SKM-1 (cell line): ENCODE results near the gene THRB.

ENCODE experiments used
- DNase-seq: peaks from one replicate; lab custom pipeline; 2025; ENCODE audit not compliant: unreplicated experiment; lab: John Stamatoyannopoulos, UW

Gene THRB

DNA sequence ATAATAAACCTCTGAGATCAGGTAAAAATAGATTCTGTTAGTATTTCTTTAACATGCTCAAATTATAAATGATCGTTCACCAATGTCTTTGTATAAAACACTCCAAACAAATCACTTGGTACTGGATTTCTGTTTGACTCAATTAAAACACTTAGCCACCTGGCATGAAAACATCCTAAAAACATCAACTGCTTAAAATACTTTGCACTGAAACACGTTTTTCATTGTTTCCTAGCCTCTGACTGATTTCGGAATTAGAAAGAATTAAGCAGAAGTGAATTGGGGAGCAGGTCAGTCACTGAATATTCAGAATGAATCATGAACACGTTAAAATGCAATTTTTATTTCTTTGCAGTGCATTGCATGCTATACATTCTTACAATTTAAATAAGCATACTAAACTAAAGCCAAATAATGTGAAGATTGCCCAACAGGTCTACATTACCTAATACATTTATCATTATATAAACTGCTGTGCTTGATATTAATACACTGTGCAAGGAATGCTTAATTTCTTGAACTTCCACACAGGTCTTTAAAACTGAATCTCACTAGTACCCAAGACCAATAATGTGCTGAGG, 1.6 kb downstream of the THRB start:
- DNase-seq, result no peak

DNA sequence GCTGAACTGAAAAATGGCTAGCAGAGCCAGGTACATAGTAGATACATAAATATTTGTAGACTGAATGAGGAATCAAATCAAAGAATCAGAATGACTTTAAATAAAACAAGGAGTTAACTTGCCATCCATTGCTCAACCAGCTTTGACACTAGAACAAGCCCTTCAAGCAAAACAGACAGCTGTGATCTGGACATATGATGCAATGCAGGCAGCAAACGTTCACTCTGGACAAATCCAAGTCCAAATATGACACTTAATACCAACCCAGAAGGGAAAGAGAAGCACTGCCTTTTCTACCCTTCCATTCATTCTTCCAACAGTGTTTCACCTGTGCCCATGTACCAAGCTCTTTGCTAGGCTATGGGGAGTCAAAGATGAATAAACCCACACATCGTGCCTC, 4.5 kb downstream of the THRB start:
- no peak for DNase-seq

GRCh38 chr3:24487325-24488262, 7.1 kb downstream of the THRB start:
- no peak for DNase-seq

DNA sequence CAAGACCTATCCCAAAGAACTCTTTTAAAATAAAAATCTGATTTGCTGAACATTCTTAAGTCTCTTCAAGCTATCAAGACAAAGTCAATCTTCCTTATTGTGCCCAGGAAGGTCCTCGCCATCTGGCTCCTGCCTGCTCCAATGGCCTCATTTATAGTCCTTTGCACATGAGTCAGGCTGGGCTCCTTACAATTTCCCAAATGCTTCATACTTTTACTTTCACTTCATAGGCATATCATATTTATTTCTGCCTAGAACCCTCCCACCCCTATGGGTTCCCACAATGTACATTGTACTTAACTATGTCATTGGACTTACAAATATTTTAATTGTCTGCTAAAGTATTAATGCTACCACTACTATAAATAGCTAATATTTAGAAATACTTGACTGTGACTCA, 9.1 kb downstream of the THRB start:
- no peak for DNase-seq

DNA sequence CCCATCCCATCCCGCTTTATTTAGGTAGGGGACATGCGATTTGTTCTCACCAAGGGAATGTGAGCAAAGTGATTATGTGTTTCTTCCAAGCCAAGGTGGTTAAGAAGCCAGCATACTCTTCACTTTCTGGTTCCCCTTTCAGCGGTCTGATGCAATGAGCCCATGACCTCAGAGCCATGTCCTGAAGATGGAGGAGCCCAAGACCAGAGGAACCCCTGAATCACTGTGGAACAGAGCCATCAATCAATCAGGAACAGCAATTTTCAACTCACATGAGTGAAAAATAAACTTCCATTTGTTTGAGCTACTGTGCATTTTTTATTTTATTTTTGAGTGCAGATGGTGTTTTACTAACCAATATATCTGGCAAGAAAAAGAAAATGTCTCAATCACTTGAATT, 10.8 kb downstream of the THRB start:
- DNase-seq, result no peak

- no peak for DNase-seq
Observed at GRCh38 chr3:24482096-24482705, 12.4 kb downstream of the THRB start.

DNA sequence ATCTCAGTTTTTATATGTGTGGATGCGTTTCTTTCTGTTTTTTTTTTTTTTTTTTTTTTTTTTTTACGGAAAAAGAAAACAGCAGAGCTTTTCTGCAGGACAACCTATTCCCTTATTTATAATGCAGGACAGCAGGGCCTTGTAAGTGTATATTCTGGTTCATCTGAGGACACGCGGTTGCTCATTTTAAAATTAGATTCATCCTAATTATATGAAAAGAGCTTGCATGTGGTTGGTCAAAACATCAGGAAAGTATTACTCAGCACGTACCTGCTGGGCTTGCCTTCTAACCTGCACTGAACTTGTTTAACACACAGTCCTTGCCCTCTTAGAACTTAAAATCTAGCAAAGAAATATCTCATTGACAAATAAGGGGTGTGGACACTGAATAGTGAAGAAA, 13.5 kb downstream of the THRB start:
- DNase-seq, result no peak

- no peak for DNase-seq
Observed at GRCh38 chr3:24480497-24480896, 14.2 kb downstream of the THRB start.

DNA sequence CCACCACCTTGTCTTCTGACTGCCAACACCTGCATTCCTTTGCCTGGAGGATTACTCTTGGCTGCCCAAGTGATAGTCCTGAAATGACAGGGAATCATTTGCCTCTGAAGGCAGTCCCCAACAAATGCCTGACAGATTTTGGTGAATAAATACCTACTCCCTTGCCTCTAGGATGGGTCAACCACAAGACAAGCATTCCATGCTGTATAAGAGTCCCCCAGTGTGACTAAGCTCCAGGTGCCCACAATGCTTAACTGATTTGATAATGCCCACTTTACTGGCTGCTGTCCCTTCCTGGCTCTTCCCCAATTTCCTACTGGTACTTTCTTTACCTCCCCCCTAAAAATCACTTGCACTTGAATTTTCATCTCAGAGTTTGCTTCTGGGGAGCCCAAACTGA, 14.8 kb downstream of the THRB start:
- no peak for DNase-seq

DNA sequence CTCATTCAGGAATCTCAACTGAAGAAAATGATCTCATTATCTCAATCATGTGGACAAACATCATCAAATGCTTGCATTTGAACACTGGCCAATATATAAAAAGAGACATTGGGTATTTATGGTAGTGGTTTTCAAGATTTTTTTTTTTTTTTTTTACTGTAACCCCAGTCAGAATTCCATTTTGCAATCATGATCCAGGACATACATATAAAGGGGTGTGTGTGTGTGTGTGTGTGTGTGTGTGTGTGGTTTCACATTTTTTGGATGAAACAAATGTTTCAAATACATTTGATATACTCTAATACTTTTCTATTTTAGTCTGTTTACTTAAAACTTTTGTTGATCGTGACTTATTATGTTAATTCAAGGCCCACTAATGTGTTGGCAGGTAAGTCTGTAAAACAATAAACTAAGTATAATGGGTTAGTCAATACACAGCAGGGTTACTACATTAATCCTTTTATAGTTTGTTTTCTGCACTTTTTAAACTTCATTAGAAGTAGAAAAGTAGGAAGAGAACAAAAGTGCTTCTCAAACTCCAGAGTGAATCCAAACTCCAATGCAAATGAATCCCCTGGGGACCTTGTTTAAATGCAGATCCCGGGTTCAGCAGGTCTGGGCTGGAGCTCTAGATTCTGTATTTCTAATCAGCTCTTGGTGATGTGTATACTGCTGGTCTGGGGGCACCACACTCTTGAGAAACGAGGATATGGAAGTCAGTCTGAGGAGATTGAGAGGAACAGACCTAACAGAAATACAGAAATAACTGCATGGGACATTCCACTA, 17.6 kb downstream of the THRB start:
- DNase-seq, result no peak

DNA sequence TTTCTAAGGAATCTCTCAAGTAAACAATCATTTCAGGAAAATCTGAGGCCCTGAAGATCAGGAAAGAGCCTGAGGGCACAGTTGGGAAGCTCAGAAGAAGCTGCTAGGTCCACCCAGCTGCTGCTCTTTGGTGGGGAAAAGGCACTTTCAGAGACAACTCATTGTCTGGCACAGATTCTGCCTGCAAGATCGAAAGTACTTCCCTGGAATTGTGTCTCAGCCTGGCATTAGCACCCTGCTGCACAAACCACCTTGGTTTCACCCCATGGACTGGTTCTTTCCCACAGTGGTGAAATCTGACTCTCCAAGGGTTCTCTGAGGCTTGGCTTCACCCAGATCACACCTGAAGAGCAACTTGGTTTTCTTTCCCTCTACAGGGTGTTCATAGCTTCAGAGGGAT, 18.7 kb downstream of the THRB start:
- DNase-seq, result no peak

DNA sequence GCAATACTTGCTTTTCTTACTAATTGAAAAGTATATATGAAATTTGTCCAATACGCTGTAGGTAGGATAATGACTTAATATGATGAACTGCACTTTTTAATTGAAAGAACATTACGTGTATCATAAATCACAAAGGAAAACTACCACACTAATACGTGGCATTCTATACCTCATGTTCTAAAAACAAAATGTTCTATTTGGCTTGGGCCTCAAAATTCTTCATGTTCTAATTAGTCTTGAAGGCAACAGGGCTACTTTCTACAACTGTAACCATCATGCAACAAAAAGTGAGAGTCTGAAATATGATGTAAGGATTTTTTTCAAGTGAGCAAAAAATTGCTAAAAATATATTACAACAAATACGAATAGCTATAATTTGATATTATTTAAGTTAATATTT, 19.8 kb downstream of the THRB start:
- no peak for DNase-seq

GRCh38 chr3:24472358-24472757, 22.3 kb downstream of the THRB start:
- DNase-seq, result no peak

GRCh38 chr3:24471486-24471885, 23.2 kb downstream of the THRB start:
- no peak for DNase-seq

DNA sequence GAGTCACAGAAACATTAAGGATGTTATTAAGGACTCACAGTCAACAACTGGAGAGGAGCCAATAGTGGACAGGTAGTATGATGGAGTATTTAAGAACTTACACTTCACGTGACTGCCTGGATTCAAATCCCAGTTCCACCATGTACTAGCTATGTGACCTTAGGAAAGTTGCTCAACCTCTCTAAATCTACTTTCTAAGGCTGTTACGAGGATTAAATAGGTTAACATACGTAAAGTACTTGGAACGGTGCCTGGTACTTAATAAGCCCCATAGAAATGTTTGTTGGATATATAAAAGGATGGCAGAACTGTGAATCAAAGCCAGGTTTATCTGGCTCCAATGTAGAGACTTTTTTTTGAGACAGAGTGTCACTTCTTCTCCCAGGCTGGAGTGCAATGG, 24.4 kb downstream of the THRB start:
- no peak for DNase-seq

DNA sequence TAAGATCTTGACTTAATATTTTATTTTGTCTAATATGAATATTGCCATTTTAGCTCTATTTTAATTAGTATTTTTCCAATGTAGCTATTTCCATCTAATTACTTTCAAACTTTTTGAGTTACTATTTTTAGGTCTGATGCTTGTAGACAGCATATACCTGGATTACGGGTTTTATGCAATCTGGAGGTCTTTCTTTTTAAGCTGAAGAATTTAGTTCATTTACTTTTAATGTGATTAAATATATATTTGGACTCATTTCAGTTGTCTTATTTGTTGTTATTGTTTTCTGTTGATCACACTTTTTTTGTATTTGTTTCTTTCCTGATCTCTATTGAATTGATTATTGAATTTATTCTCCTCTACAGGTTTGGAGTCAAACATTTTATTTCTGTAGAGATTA, 30.3 kb downstream of the THRB start:
- no peak for DNase-seq

GRCh38 chr3:24462737-24463136, 31.9 kb downstream of the THRB start:
- no peak for DNase-seq

- DNase-seq, result no peak
Observed at GRCh38 chr3:24460974-24461373, 33.7 kb downstream of the THRB start.

GRCh38 chr3:24457719-24458118, 36.9 kb downstream of the THRB start:
- DNase-seq, result no peak

GRCh38 chr3:24454856-24455255, 39.8 kb downstream of the THRB start:
- no peak for DNase-seq

GRCh38 chr3:24454393-24454792, 40.3 kb downstream of the THRB start:
- DNase-seq, result no peak
